Measurements from ENCODE around the gene MZT2A. TPM values are rescaled to one million over a fixed set of nuclear protein-coding genes. Genes with fewer than 3 reads are reported as not detected.
"Not testable (repeated sequence)": the region's sequence is repeated elsewhere in the genome, so short reads cannot be mapped to it uniquely, and the experiment has no call there.

Gene MZT2A
- total and polyA plus RNA-seq, 7 experiments from 2014 or later, result 44.9 to 144 (median 110) TPM

- H3K9me3 Mint-ChIP-seq; H3K27ac ChIP-seq (ENCODE audit: low read depth, low read length); ATAC-seq; H3K27me3 ChIP-seq (ENCODE audit: control insufficient read depth in 2 of 2, insufficient read depth in 2 of 2, low read length in 2 of 2); H3K4me3 ChIP-seq (ENCODE audit: low read length); DNase-seq; H3K9me3 ChIP-seq (ENCODE audit: control insufficient read depth in 2 of 3, low read length in 3 of 3); H3K4me1 ChIP-seq (ENCODE audit: control insufficient read depth in 2 of 2, insufficient read depth in 2 of 2, low read length in 2 of 2); POLR2A ChIA-PET; H3K4me1 Mint-ChIP-seq; H3K27me3 Mint-ChIP-seq; CTCF ChIA-PET; H3K4me3 Mint-ChIP-seq; H3K27ac Mint-ChIP-seq: not testable (repeated sequence)
- intact Hi-C loops (cut with micrococcal nuclease), result loop anchor here (10.0 kb wide), 2 partner anchors 105 to 155 kb away; no protein-coding TSS in a partner anchor
- peaks cover 0 to 38% (median 0%) of the 10 kb centered on the region in 3 experiments for H3K36me3 ChIP-seq (ENCODE audit: control insufficient read depth in 2 of 3, insufficient read depth in 3 of 3, low read length in 3 of 3)
- peaks cover 0 to 11% (median 0%) of the 10 kb centered on the region in 5 donors for H3K36me3 Mint-ChIP-seq
These were observed 27.8 kb upstream of the MZT2A start for GRCh38 chr2:131519871-131520470.

- Histone ChIP-seq H3K27me3 (ENCODE audit: control insufficient read depth in 2 of 2, insufficient read depth in 2 of 2, low read length in 2 of 2) (no peaks in the 10 kb centered on the region), H3K27ac (ENCODE audit: low read depth, low read length) (no peak overlapping the region), H3K9me3 (ENCODE audit: control insufficient read depth in 2 of 3, low read length in 3 of 3) (no peaks in the 10 kb centered on the region), H3K4me3 (ENCODE audit: low read length) (no peak overlapping the region), H3K4me1 (ENCODE audit: control insufficient read depth in 2 of 2, insufficient read depth in 2 of 2, low read length in 2 of 2) (no peaks in the 10 kb centered on the region), H3K36me3 (ENCODE audit: control insufficient read depth in 2 of 3, insufficient read depth in 3 of 3, low read length in 3 of 3) (peaks cover 0 to 42% (median 0%) of the 10 kb centered on the region in 3 experiments)
- Mint-ChIP-seq H3K9me3 (no peaks in the 10 kb centered on the region), H3K4me1 (peaks cover 0 to 2% (median 0%) of the 10 kb centered on the region in 7 donors), H3K27me3 (no peaks in the 10 kb centered on the region), H3K4me3 (no peak overlapping the region), H3K36me3 (peaks cover 0 to 13% (median 0%) of the 10 kb centered on the region in 5 donors), H3K27ac (no peak overlapping the region)
- ChIA-PET CTCF (no interaction called here), POLR2A (no interaction called here)
- intact Hi-C loops (cut with micrococcal nuclease), result no loop called here
- ATAC-seq, result no peak
- DNase-seq, result no peak
These were observed 27.3 kb upstream of the MZT2A start for GRCh38 chr2:131519466-131519865.

GRCh38 chr2:131518531-131518930 is 26.3 kb upstream of the MZT2A start:
- H3K9me3 Mint-ChIP-seq; H3K4me3 Mint-ChIP-seq; ATAC-seq; H3K9me3 ChIP-seq (ENCODE audit: control insufficient read depth in 2 of 3, low read length in 3 of 3); H3K4me3 ChIP-seq (ENCODE audit: low read length); POLR2A ChIA-PET; H3K27me3 Mint-ChIP-seq; intact Hi-C loops (cut with micrococcal nuclease); H3K27ac Mint-ChIP-seq; H3K27ac ChIP-seq (ENCODE audit: low read depth, low read length); H3K4me1 ChIP-seq (ENCODE audit: control insufficient read depth in 2 of 2, insufficient read depth in 2 of 2, low read length in 2 of 2); DNase-seq; CTCF ChIA-PET; H3K4me1 Mint-ChIP-seq; H3K27me3 ChIP-seq (ENCODE audit: control insufficient read depth in 2 of 2, insufficient read depth in 2 of 2, low read length in 2 of 2): not testable (repeated sequence)
- peaks cover 0 to 19% (median 0%) of the 10 kb centered on the region in 5 donors for H3K36me3 Mint-ChIP-seq
- H3K36me3 ChIP-seq (ENCODE audit: control insufficient read depth in 2 of 3, insufficient read depth in 3 of 3, low read length in 3 of 3), result peaks cover 0 to 51% (median 0%) of the 10 kb centered on the region in 3 experiments

- H3K9me3 Mint-ChIP-seq; H3K4me3 Mint-ChIP-seq; H3K27me3 Mint-ChIP-seq; H3K9me3 ChIP-seq (ENCODE audit: control insufficient read depth in 2 of 3, low read length in 3 of 3); H3K4me1 ChIP-seq (ENCODE audit: control insufficient read depth in 2 of 2, insufficient read depth in 2 of 2, low read length in 2 of 2); POLR2A ChIA-PET; H3K27me3 ChIP-seq (ENCODE audit: control insufficient read depth in 2 of 2, insufficient read depth in 2 of 2, low read length in 2 of 2); intact Hi-C loops (cut with micrococcal nuclease); H3K4me3 ChIP-seq (ENCODE audit: low read length); CTCF ChIA-PET; ATAC-seq; H3K4me1 Mint-ChIP-seq; DNase-seq; H3K27ac Mint-ChIP-seq; H3K27ac ChIP-seq (ENCODE audit: low read depth, low read length): not testable (repeated sequence)
- peaks cover 0 to 19% (median 0%) of the 10 kb centered on the region in 5 donors for H3K36me3 Mint-ChIP-seq
- H3K36me3 ChIP-seq (ENCODE audit: control insufficient read depth in 2 of 3, insufficient read depth in 3 of 3, low read length in 3 of 3), result peaks cover 0 to 54% (median 0%) of the 10 kb centered on the region in 3 experiments
These were observed 25.7 kb upstream of the MZT2A start for GRCh38 chr2:131517856-131518255.

- Mint-ChIP-seq H3K4me1 (peaks cover 0 to 13% (median 2%) of the 10 kb centered on the region in 7 donors), H3K4me3 (no peak overlapping the region), H3K36me3 (peaks cover 0 to 24% (median 3%) of the 10 kb centered on the region in 5 donors), H3K9me3 (no peaks in the 10 kb centered on the region), H3K27ac (peak overlapping the region in 1 of 9 donors; percentile 46), H3K27me3 (no peaks in the 10 kb centered on the region)
- DNase-seq (no peak), ATAC-seq (no peak)
- Histone ChIP-seq H3K27ac (ENCODE audit: low read depth, low read length) (no peak overlapping the region), H3K36me3 (ENCODE audit: control insufficient read depth in 2 of 3, insufficient read depth in 3 of 3, low read length in 3 of 3) (peaks cover 0 to 60% (median 0%) of the 10 kb centered on the region in 3 experiments), H3K4me1 (ENCODE audit: control insufficient read depth in 2 of 2, insufficient read depth in 2 of 2, low read length in 2 of 2) (no peaks in the 10 kb centered on the region), H3K4me3 (ENCODE audit: low read length) (no peak overlapping the region), H3K27me3 (ENCODE audit: control insufficient read depth in 2 of 2, insufficient read depth in 2 of 2, low read length in 2 of 2) (no peaks in the 10 kb centered on the region), H3K9me3 (ENCODE audit: control insufficient read depth in 2 of 3, low read length in 3 of 3) (no peaks in the 10 kb centered on the region)
- intact Hi-C loops (cut with micrococcal nuclease), result no loop called here
- ChIA-PET CTCF (no interaction called here), POLR2A (no interaction called here)
These were observed 25.1 kb upstream of the MZT2A start for GRCh38 chr2:131517106-131517831.

GRCh38 chr2:131516621-131517020 is 24.4 kb upstream of the MZT2A start:
- H3K27ac ChIP-seq (ENCODE audit: low read depth, low read length); POLR2A ChIA-PET; DNase-seq; H3K4me3 Mint-ChIP-seq; H3K9me3 Mint-ChIP-seq; H3K9me3 ChIP-seq (ENCODE audit: control insufficient read depth in 2 of 3, low read length in 3 of 3); H3K27me3 ChIP-seq (ENCODE audit: control insufficient read depth in 2 of 2, insufficient read depth in 2 of 2, low read length in 2 of 2); H3K4me3 ChIP-seq (ENCODE audit: low read length); intact Hi-C loops (cut with micrococcal nuclease); CTCF ChIA-PET; H3K4me1 ChIP-seq (ENCODE audit: control insufficient read depth in 2 of 2, insufficient read depth in 2 of 2, low read length in 2 of 2); ATAC-seq; H3K27me3 Mint-ChIP-seq: not testable (repeated sequence)
- Mint-ChIP-seq H3K4me1 (peaks cover 0 to 13% (median 2%) of the 10 kb centered on the region in 7 donors), H3K27ac (peak overlapping the region in 1 of 9 donors; percentile 46), H3K36me3 (peaks cover 0 to 24% (median 3%) of the 10 kb centered on the region in 5 donors)
- H3K36me3 ChIP-seq (ENCODE audit: control insufficient read depth in 2 of 3, insufficient read depth in 3 of 3, low read length in 3 of 3), result peaks cover 0 to 62% (median 0%) of the 10 kb centered on the region in 3 experiments

GRCh38 chr2:131516011-131516410 is 23.8 kb upstream of the MZT2A start:
- Mint-ChIP-seq H3K27me3 (no peaks in the 10 kb centered on the region), H3K36me3 (peaks cover 0 to 24% (median 3%) of the 10 kb centered on the region in 5 donors), H3K27ac (no peak overlapping the region), H3K4me1 (peaks cover 0 to 13% (median 2%) of the 10 kb centered on the region in 7 donors), H3K9me3 (no peaks in the 10 kb centered on the region), H3K4me3 (no peak overlapping the region)
- CTCF ChIA-PET, result no interaction called here
- Histone ChIP-seq H3K4me1 (ENCODE audit: control insufficient read depth in 2 of 2, insufficient read depth in 2 of 2, low read length in 2 of 2) (no peaks in the 10 kb centered on the region), H3K9me3 (ENCODE audit: control insufficient read depth in 2 of 3, low read length in 3 of 3) (no peaks in the 10 kb centered on the region), H3K4me3 (ENCODE audit: low read length) (no peak overlapping the region), H3K27me3 (ENCODE audit: control insufficient read depth in 2 of 2, insufficient read depth in 2 of 2, low read length in 2 of 2) (no peaks in the 10 kb centered on the region), H3K27ac (ENCODE audit: low read depth, low read length) (no peak overlapping the region), H3K36me3 (ENCODE audit: control insufficient read depth in 2 of 3, insufficient read depth in 3 of 3, low read length in 3 of 3) (peaks cover 0 to 68% (median 0%) of the 10 kb centered on the region in 3 experiments)
- DNase-seq (no peak), ATAC-seq (no peak)
- intact Hi-C loops (cut with micrococcal nuclease), result no loop called here
- POLR2A ChIA-PET, result no interaction called here

All from naive thymus-derived CD4-positive, alpha-beta T cell (primary cell).